HG02938 (cell line): ENCODE results near the gene MYBBP1A.
A peak's percentile ranks its signal among the peaks of the same experiment; 100 is the strongest.
"Not testable (repeated sequence)": the region's sequence is repeated elsewhere in the genome, so short reads cannot be mapped to it uniquely, and the experiment has no call there.

Experiments used
- ATAC-seq: cut with Tn5 transposase; IDR thresholded peaks from one replicate; pipeline ENCODE4 v1.9.1; 2021; ENCODE audit warnings: mild to moderate bottlenecking, moderate library complexity; ENCODE audit not compliant: unreplicated experiment

The MYBBP1A gene, protein sequence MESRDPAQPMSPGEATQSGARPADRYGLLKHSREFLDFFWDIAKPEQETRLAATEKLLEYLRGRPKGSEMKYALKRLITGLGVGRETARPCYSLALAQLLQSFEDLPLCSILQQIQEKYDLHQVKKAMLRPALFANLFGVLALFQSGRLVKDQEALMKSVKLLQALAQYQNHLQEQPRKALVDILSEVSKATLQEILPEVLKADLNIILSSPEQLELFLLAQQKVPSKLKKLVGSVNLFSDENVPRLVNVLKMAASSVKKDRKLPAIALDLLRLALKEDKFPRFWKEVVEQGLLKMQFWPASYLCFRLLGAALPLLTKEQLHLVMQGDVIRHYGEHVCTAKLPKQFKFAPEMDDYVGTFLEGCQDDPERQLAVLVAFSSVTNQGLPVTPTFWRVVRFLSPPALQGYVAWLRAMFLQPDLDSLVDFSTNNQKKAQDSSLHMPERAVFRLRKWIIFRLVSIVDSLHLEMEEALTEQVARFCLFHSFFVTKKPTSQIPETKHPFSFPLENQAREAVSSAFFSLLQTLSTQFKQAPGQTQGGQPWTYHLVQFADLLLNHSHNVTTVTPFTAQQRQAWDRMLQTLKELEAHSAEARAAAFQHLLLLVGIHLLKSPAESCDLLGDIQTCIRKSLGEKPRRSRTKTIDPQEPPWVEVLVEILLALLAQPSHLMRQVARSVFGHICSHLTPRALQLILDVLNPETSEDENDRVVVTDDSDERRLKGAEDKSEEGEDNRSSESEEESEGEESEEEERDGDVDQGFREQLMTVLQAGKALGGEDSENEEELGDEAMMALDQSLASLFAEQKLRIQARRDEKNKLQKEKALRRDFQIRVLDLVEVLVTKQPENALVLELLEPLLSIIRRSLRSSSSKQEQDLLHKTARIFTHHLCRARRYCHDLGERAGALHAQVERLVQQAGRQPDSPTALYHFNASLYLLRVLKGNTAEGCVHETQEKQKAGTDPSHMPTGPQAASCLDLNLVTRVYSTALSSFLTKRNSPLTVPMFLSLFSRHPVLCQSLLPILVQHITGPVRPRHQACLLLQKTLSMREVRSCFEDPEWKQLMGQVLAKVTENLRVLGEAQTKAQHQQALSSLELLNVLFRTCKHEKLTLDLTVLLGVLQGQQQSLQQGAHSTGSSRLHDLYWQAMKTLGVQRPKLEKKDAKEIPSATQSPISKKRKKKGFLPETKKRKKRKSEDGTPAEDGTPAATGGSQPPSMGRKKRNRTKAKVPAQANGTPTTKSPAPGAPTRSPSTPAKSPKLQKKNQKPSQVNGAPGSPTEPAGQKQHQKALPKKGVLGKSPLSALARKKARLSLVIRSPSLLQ (N-terminal part only)

DNA sequence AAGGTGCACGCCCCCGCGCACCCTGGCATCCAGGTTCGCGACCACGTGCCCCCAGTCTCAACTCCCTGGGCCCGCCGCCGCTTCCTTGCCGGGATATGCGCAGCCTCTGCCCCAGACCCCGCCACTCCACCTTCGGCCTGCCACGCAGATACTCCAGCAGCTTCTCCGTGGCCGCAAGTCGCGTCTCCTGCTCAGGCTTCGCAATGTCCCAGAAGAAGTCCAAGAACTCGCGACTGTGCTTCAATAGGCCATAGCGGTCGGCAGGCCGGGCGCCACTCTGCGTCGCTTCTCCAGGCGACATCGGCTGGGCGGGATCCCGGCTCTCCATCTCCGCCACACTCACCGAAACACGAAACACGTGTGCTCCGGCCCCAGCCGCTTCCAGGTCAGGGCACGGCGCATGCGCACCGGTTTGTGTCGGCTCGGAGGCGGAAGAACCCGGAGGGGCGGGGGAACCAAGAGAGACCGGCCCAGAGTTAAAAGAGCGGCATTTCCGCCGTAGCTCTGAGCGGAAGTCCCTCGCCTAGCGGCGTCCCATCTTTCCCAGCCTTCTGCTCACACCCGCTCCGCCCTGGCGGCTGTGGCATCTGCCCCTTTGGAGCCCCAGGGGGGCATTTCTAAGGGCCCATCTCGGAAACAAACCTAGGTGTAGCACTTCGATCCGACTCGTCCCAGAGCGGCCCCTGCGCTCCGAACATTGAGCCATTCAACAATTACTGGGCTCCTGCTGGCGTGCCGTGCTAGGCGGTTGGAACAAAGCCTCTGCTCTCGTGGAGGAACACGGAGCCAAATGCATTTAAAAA is at the start of gene MYBBP1A:
Gene MYBBP1A (minus strand): TSS at position 388 of the 803 bp plus-strand sequence. CDS start 60 bp downstream, at position 328.
- ATAC-seq: peak; percentile 81

- not testable (repeated sequence) for ATAC-seq
Observed at GRCh38 chr17:4604736-4605135, 49.6 kb upstream of the MYBBP1A start.

DNA sequence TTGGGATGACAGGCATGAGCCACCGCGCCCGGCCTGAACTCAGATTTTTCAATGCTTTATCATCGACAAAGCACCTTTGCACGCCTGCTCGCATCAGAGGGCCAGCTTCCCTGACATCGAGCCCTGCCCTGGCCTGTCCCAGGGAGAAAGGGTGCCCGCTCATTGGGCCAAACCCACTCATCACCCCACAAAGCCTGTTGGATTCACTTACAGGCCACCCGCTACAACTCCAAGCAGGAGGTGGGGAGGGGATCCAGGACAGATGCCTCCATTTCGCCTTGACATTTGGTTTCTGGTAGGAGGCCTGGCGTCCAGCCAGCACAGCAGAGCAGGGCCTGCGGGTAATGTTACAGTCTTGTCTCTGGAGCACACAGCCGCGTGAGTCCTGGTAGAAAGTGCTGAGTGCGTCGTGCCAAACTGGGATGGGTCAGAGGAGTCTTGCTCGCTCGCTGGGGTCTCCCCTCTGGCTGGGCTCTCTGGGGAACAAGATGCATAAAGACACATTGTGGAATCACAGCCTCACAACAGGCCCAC is 49.0 kb upstream of the MYBBP1A start:
- ATAC-seq: no peak

GRCh38 chr17:4602041-4602440 is 46.9 kb upstream of the MYBBP1A start:
- ATAC-seq: no peak

DNA sequence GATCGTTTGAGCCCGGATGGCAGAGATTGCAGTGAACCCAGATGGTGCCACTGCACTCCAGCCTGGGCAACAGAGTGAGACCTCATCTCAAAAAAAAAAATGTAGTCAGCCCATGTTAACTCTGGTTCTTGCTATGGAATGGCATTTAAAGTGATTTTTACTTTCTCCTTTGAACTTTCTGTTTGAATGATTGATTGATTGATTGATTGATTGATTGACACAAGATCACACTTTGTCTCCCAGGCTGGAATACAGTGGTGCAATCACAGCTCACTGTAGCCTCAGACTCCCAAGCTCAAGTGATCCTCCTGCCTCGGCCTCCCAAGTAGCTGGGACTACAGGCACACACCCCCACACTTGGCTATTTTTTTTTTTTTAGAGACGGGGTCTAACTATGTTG is 46.1 kb upstream of the MYBBP1A start:
- no peak for ATAC-seq

- ATAC-seq: no peak
Observed at GRCh38 chr17:4600563-4600962, 45.4 kb upstream of the MYBBP1A start.

DNA sequence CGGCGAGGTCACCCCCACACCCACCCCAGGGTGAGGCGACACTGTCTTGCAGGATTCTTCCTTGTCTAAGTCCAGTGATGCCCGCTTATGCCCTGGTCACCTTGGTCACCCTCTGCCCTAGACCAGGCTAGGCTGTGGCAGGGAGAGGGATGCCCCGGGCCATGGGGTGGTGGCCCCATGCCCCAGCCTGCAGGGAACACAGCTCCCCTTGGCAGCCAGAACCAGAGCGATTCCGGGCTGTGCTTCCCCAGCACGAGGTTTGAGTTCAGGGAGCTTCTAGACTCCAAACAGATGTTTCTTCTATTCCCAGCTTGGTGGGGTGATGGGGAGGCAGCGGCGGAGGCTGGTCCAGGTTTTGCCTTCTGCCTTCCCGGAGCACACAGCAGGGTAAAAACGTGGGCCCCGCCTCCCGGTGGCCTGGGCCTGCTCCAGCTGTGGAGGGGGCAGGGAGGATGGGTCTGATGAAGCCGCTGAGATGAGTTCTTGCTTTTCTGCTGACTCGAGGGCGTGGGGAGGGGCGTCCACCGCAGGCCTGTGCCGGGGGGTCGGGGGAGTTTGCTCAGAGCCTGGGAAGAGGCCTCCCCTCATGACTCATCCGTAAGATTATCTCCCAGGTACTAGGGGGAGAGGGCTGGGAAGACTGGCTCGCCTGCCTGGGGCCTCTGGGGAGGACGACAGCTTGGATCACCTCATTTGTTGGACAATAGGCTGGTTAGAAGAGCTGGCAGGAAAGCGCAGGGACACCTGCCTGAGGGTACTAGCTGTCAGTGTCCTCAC is 44.5 kb upstream of the MYBBP1A start:
- ATAC-seq: no peak

DNA sequence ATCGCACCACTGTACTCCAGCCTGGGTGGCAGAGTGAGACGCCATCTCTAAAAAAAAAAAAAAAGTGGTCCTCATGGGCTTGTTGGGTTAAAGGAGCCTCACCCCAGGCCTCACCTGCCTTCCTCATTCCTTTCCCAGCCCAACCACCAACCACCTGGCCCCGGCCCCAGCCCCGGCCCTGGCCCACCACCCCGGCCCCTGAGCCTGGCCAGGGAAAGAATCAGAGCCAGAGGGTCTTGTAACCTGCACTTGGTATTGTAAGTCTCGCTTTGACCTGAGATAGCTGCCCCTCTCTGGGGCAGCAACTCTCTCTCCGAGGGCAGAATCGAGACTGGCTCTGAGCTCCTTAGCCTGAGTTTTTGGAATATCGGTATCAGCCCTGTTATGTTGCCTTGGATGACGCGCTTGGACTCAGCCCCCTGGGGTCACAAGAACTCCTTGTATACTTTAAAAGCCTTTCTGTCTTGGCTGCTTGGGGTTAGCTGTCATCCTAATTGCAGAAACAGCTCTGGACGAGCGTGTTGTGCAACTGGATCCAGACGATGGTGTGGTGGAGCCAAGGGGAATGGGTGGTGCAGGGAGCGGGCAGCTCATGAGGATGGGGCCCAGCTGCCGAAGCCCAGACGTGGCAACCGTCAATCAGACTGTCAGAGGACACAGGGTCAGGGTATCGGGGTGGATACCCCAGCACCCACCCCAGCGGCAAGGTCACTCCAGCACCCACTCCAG is 43.8 kb upstream of the MYBBP1A start:
- ATAC-seq: no peak

DNA sequence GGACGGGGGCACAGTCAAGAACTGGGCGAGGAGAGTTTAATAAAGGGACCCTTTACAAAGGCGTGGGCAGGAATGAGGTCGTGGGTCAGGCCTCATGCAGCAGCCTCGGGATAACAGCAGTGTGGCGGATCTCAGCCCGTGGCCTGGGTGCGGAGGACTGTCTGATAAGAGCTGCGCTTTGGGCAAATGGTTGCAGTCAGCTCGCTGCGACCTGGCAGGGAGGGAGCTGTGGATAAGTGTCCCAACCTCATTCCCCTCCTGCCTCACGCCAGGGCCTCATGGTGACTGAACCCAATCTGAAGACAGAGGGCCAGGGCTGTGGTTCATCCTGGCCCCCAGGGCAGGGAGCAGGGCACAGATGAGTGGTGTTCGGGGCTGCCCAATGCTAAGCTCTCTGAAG is 42.8 kb upstream of the MYBBP1A start:
- no peak for ATAC-seq

- no peak for ATAC-seq
Observed at GRCh38 chr17:4596636-4597380, 41.6 kb upstream of the MYBBP1A start.

GRCh38 chr17:4595685-4596342 is 40.6 kb upstream of the MYBBP1A start:
- ATAC-seq: not testable (repeated sequence)

DNA sequence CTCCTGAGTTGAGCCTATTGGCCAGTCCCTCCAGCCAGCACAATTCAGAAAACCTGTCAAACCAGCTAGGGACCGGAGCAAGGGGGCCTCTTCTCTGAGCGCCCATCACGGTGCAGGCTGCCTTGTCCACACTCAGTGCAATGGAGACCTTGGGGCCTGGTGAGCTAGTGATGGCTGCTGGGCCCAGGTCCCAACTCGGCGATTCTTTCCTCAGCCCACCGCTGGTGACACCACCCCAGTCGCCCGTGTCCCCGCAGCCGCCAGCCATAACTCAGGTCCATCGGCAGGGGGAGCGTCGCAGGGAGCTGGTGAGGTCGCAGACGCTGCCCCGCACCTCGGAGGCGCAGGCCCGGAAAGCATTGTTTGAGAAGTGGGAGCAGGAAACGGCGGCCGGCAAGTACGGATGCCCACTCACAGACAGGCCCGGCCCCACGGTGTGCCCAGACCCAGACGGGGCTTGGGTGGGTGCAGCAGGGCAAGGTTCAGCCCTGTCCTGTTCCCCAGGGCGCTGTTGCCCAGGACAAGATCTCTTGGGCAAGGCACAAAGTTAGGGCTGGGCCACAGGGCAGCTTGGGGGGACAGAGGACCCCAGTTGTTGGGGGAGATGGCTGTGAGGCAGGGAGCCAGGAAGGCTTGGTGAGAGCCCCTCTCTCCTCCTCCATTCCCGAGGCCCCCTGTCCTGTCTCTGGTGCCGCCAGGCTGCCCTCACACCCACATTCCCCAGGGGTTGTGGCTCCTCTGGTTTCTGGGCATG is 39.9 kb upstream of the MYBBP1A start:
- no peak for ATAC-seq

- no peak for ATAC-seq
Observed at GRCh38 chr17:4594406-4594805, 39.2 kb upstream of the MYBBP1A start.

- ATAC-seq: no peak
Observed at GRCh38 chr17:4593021-4593421, 37.8 kb upstream of the MYBBP1A start.

- ATAC-seq: no peak
Observed at GRCh38 chr17:4592240-4593005, 37.2 kb upstream of the MYBBP1A start.

DNA sequence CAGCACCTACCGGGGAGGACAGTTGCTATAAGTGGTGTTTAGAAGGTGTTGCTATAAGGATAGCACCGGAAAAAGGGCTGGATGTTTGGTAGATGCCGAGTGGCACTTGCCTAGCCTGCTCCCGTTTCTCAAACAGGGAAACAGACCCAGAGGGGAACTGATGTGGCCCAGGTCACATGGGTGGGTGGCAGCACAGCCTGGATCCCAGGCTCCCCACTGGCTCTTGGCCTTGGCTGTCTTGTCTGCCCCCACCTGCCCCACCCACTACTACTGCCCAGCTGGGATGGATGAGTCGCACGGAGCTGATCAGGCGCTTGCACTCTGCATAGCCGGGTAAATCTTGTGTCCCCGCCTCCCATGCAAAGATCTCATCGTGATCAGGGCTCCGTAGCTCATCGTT is 36.3 kb upstream of the MYBBP1A start:
- no peak for ATAC-seq
